Panc1 (cell line): ENCODE results near the gene KIRREL3. TPM values are rescaled to one million over a fixed set of nuclear protein-coding genes. Genes with fewer than 3 reads are reported as not detected.

Experiments
- ATAC-seq: fragments of 200-7000 bp; cut with Tn5 transposase; 2 replicates; pipeline ENCODE4 v1.9.1; 2020; ENCODE audit warnings: mild to moderate bottlenecking, moderate library complexity
- BruUV-seq: library from RNA; stranded (reverse); fragments of 400-500 nt; replicated peaks from 2 replicates; lab custom pipeline; 2021; lab: Mats Ljungman, UMichigan
- CTCF ChIA-PET: fragments of 300-600 bp; sonication (Branson Sonifier 250); formaldehyde crosslinking; loops from one replicate; lab custom pipeline; 2022; ENCODE audit warnings: antibody characterized with exemption; lab: Charles Lee
- POLR2A ChIA-PET: fragments of 300-600 bp; sonication (Branson Sonifier 250); formaldehyde crosslinking; loops from one replicate; lab custom pipeline; 2022; ENCODE audit warnings: antibody characterized with exemption; lab: Charles Lee
- DNase-seq: peaks from one replicate; pipeline ENCODE4 v3.0.0-alpha.2; 2010; ENCODE audit warnings: low read depth, low spot score
- H3K27ac ChIP-seq: 2 replicates; pipeline ENCODE4 v1.5.1; 2011; ENCODE audit warnings: mild to moderate bottlenecking, low read length, inconsistent platforms
- H3K27me3 ChIP-seq: fragments of 200-500 bp; sonication (Bioruptor generic); 2 replicates; pipeline ENCODE4 v1.6.0; 2014; ENCODE audit warnings: low read length, inconsistent platforms; ENCODE audit not compliant: control insufficient read depth, insufficient read depth
- H3K36me3 ChIP-seq: fragments of 200-500 bp; sonication (Bioruptor generic); 2 replicates; pipeline ENCODE4 v1.5.1; 2014; ENCODE audit warnings: inconsistent platforms, mild to moderate bottlenecking, low read length, moderate library complexity; ENCODE audit not compliant: control insufficient read depth, insufficient read depth
- H3K4me1 ChIP-seq: 2 replicates; pipeline ENCODE4 v1.5.1; 2011; ENCODE audit warnings: inconsistent platforms, mild to moderate bottlenecking, low read length, moderate library complexity; ENCODE audit not compliant: control insufficient read depth, insufficient read depth
- H3K4me3 ChIP-seq, 2 experiments: 2 replicates each; pipeline ENCODE4 v1.5.1; 2011 to 2012; ENCODE audit warnings: low read depth in 2 of 2, low read length in 2 of 2, mild to moderate bottlenecking in 2 of 2, inconsistent platforms in 1 of 2, moderate library complexity in 1 of 2
- H3K9me3 ChIP-seq: fragments of 200-500 bp; sonication (Bioruptor generic); 2 replicates; pipeline ENCODE4 v1.5.1; 2014; ENCODE audit warnings: low read depth, mild to moderate bottlenecking, inconsistent platforms, low read length, moderate library complexity; ENCODE audit not compliant: control insufficient read depth, insufficient read depth
- POLR2AphosphoS5 ChIP-seq: IDR thresholded peaks from 2 replicates; pipeline ENCODE4 v1.6.1; 2012; ENCODE audit warnings: mild to moderate bottlenecking, low read depth, low read length, moderate library complexity
- SIN3A ChIP-seq: IDR thresholded peaks from 2 replicates; pipeline ENCODE4 v1.6.1; 2012; ENCODE audit warnings: low read depth, mild to moderate bottlenecking, low read length, moderate library complexity, borderline replicate concordance; ENCODE audit not compliant: insufficient read depth
- TCF7L2 ChIP-seq: IDR thresholded peaks from 2 replicates; pipeline ENCODE4 v1.6.1; 2011; ENCODE audit warnings: mild to moderate bottlenecking, low read depth, low read length, inconsistent platforms
- in situ Hi-C: cut with HindIII; loops from 2 replicates; pipeline ENCODE4 v1.10.0; 2016; ENCODE audit warnings: low sequenced_read_pairs, low pct_unique_long_range_greater_than_20kb
- intact Hi-C: fragments of 100-400 bp; cut with micrococcal nuclease; formaldehyde crosslinking; loops from one replicate; pipeline ENCODE4 v1.10.0; 2022; ENCODE audit not compliant: unreplicated experiment
- total RNA-seq: library from RNA; stranded (reverse); gene quantifications from one replicate; pipeline ENCODE4 v1.2.1, GENCODE V29; 2021; ENCODE audit not compliant: unreplicated experiment
- TF ChIP-seq, protein P1 (sequence below), 2 experiments: IDR thresholded peaks; 2 replicates each; pipeline ENCODE4 v1.6.1; 2011 to 2012; ENCODE audit warnings: low read depth in 2 of 2, control low read depth in 1 of 2, low read length in 1 of 2, mild to moderate bottlenecking in 1 of 2, moderate library complexity in 1 of 2; ENCODE audit not compliant: insufficient read depth in 1 of 2
- TF ChIP-seq, protein P2 (sequence below): fragments of 450-650 bp; IDR thresholded peaks from 2 replicates; pipeline ENCODE4 v1.5.1; 2017; ENCODE audit warnings: mild to moderate bottlenecking

The KIRREL3 gene
- total RNA-seq, 1 experiment from 2014 or later: 0.36 TPM

DNA sequence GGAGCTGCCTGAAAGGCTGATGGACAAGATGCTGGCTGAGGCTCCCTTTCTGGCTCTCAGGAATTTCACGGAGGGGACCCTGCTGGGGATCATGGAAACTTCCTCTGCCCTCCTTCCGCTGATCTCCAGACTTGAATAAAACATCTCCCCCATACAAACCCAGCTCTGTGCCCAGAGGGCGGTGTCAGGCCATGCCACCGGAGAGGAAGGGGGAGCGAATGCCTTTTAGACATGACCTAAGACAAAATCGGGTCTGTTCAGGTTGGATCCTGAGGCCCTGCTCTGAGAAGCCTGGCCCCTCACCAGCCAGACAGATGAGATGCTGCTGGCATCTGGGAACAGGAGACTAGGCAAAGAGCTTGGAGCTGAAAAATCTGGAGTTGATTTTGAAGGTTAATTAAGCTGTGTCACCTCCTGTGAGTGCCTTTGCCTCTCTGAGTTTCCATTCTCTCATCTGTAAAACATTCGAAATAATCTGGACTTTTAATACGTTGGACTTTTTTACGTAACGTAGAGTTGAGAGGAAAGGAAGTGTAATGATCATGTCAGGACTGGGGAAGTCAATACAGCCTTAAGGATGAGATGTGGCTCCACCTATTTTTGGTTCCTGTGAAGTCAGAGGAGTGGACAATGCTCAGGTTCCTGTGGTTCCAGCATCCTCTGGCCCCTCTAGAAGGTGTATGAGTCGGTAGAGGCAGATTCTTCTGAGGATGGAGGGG, 481.4 kb downstream of the KIRREL3 start:
- no peaks in the 10 kb centered on the region for H3K4me1 ChIP-seq
- no peaks in the 10 kb centered on the region for H3K36me3 ChIP-seq
- BruUV-seq: no TSS peak
- in situ Hi-C loops (no loop called here), intact Hi-C loops (no loop called here)
- POLR2A ChIA-PET: no interaction called here
- no peaks in the 10 kb centered on the region for H3K9me3 ChIP-seq
- no peak overlapping the region for H3K4me3 ChIP-seq
- CTCF ChIA-PET: no interaction called here
- TF ChIP-seq POLR2AphosphoS5 (no peak), TCF7L2 (no peak), SIN3A (no peak)
- TF ChIP-seq, protein P1, sequence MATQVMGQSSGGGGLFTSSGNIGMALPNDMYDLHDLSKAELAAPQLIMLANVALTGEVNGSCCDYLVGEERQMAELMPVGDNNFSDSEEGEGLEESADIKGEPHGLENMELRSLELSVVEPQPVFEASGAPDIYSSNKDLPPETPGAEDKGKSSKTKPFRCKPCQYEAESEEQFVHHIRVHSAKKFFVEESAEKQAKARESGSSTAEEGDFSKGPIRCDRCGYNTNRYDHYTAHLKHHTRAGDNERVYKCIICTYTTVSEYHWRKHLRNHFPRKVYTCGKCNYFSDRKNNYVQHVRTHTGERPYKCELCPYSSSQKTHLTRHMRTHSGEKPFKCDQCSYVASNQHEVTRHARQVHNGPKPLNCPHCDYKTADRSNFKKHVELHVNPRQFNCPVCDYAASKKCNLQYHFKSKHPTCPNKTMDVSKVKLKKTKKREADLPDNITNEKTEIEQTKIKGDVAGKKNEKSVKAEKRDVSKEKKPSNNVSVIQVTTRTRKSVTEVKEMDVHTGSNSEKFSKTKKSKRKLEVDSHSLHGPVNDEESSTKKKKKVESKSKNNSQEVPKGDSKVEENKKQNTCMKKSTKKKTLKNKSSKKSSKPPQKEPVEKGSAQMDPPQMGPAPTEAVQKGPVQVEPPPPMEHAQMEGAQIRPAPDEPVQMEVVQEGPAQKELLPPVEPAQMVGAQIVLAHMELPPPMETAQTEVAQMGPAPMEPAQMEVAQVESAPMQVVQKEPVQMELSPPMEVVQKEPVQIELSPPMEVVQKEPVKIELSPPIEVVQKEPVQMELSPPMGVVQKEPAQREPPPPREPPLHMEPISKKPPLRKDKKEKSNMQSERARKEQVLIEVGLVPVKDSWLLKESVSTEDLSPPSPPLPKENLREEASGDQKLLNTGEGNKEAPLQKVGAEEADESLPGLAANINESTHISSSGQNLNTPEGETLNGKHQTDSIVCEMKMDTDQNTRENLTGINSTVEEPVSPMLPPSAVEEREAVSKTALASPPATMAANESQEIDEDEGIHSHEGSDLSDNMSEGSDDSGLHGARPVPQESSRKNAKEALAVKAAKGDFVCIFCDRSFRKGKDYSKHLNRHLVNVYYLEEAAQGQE (IDR thresholded peaks at IDR 0.05; ENCODE audit: insufficient read depth in 1 of 2, low read depth in 2 of 2, low read length in 1 of 2): no peak
- TF ChIP-seq, protein P2, sequence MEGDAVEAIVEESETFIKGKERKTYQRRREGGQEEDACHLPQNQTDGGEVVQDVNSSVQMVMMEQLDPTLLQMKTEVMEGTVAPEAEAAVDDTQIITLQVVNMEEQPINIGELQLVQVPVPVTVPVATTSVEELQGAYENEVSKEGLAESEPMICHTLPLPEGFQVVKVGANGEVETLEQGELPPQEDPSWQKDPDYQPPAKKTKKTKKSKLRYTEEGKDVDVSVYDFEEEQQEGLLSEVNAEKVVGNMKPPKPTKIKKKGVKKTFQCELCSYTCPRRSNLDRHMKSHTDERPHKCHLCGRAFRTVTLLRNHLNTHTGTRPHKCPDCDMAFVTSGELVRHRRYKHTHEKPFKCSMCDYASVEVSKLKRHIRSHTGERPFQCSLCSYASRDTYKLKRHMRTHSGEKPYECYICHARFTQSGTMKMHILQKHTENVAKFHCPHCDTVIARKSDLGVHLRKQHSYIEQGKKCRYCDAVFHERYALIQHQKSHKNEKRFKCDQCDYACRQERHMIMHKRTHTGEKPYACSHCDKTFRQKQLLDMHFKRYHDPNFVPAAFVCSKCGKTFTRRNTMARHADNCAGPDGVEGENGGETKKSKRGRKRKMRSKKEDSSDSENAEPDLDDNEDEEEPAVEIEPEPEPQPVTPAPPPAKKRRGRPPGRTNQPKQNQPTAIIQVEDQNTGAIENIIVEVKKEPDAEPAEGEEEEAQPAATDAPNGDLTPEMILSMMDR: no peak
- no peak for ATAC-seq
- no peak for DNase-seq
- H3K27ac ChIP-seq: no peak overlapping the region
- H3K27me3 ChIP-seq: peaks cover 15% of the 10 kb centered on the region

DNA sequence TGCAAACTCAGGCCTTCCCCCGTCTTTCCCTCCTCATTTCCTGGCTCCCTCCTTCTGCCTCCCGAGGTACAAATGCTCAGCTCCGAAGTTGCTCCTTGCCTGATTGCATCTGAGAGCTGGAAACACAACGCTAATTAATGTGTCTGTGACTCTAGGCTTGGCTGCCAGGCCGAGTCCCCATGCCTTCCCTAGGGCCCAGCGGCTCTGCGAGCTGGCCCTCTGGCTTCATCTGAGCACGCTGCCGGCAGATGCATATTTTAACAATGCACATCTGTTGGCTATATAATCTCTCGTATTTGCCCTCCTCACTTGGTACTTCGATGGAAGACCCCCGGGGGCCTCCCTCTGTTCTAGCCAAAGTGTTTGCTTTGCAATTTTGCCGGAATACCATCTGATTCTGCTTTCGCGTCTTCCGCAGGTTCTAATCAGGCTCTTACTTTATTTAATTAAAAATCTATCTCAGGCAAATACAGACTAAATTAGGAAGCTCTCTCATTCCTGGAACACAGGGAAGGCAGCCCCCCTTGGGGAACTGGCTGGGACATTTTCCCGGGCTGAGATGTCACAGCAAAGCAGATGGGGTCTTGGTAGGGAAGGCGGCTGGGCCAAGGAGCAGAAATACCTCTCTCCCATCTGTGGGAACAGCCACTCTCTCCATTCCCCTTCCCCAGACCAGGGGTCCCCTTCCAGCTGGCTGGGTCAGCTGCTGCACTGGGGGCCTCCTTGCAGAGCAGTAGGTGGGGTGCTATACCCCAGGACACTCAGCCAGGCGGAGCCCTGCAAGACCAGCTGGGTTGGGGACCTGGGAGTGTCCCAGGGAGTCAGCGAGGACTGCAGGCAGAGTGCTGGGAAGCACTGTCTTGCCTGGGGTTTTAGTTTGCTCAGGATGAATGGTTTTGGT, 482.2 kb downstream of the KIRREL3 start:
- POLR2A ChIA-PET: no interaction called here

More for the DNA sequence above, 482.2 kb downstream of the KIRREL3 start:
- DNase-seq (no peak), ATAC-seq (no peak)
- no peaks in the 10 kb centered on the region for H3K36me3 ChIP-seq
- in situ Hi-C loops (no loop called here), intact Hi-C loops (no loop called here)
- peaks cover 11% of the 10 kb centered on the region for H3K27me3 ChIP-seq
- no peaks in the 10 kb centered on the region for H3K9me3 ChIP-seq
- H3K4me3 ChIP-seq: no peak overlapping the region
- no TSS peak for BruUV-seq
- TF ChIP-seq, protein P2: no peak
- no peak for TF ChIP-seq POLR2AphosphoS5
- CTCF ChIA-PET: no interaction called here
- no peaks in the 10 kb centered on the region for H3K4me1 ChIP-seq
- no peak overlapping the region for H3K27ac ChIP-seq
